ENCODE measurements around the gene METRN. TPM values are rescaled to one million over a fixed set of nuclear protein-coding genes. Genes with fewer than 3 reads are reported as not detected.

METRN gene
- total and polyA plus RNA-seq, 8 donors = 9.3 to 57.3 (median 15.4) TPM

- intact Hi-C loops (cut with DNase I) = no loop called here
Observed at GRCh38 chr16:736936-737481, 22.1 kb downstream of the METRN start.

GRCh38 chr16:739560-740458, 24.9 kb downstream of the METRN start:
- Histone ChIP-seq H3K36me3 (peaks cover 0 to 33% of the 10 kb centered on the region in 2 donors), H3K4me3 (peak overlapping the region; percentile 83 to 90), H3K27ac (no peak overlapping the region), H3K4me1 (peaks cover 11 to 18% of the 10 kb centered on the region in 2 donors), H3K9me3 (no peaks in the 10 kb centered on the region), H3K27me3 (peaks cover 0 to 13% of the 10 kb centered on the region in 2 donors)
- no peak for TF ChIP-seq CTCF (IDR thresholded peaks at IDR 0.05)
- ATAC-seq (no peak), DNase-seq (peak in 1 of 4 donors; percentile 80)
- intact Hi-C loops (cut with DNase I) = no loop called here

More at GRCh38 chr16:736936-737481, 22.1 kb downstream of the METRN start:
- no peak for ATAC-seq
- DNase-seq = peak in 1 of 4 donors; percentile 61
- Histone ChIP-seq H3K4me3 (no peak overlapping the region), H3K27ac (no peak overlapping the region), H3K36me3 (peaks cover 0 to 61% of the 10 kb centered on the region in 2 donors), H3K9me3 (no peaks in the 10 kb centered on the region), H3K4me1 (peaks cover 11 to 18% of the 10 kb centered on the region in 2 donors), H3K27me3 (peaks cover 0 to 1% of the 10 kb centered on the region in 2 donors)
- TF ChIP-seq CTCF (IDR thresholded peaks at IDR 0.05) = no peak

GRCh38 chr16:740459-740763, 25.5 kb downstream of the METRN start:
- TF ChIP-seq CTCF (IDR thresholded peaks at IDR 0.05) = no peak
- peaks cover 0 to 27% of the 10 kb centered on the region in 2 donors for H3K36me3 ChIP-seq
- DNase-seq (peak in 1 of 4 donors; percentile 85), ATAC-seq (peak; percentile 34)
- H3K27me3 ChIP-seq = peaks cover 0 to 13% of the 10 kb centered on the region in 2 donors
- peak overlapping the region in 1 of 2 donors; percentile 51 for H3K27ac ChIP-seq
- intact Hi-C loops (cut with DNase I) = no loop called here
- H3K4me3 ChIP-seq = peak overlapping the region; percentile 83 to 90
- H3K9me3 ChIP-seq = no peaks in the 10 kb centered on the region
- H3K4me1 ChIP-seq = peaks cover 11 to 18% of the 10 kb centered on the region in 2 donors

GRCh38 chr16:740764-741505, 26.0 kb downstream of the METRN start, which contains the start of gene CIAO3:
Gene CIAO3 (minus strand): TSS chr16:740997. CDS start chr16:740985, 12 bp downstream.
- H3K4me3 ChIP-seq = peak within 1 kb of the TSS; percentile 83 to 90

More at GRCh38 chr16:740764-741505, 26.0 kb downstream of the METRN start, which contains the start of gene CIAO3:
- Histone ChIP-seq H3K9me3 (no peaks in the 10 kb centered on the region), H3K27ac (peak within 1 kb of the TSS in 1 of 2 donors; percentile 51), H3K27me3 (peaks cover 0 to 18% of the 10 kb centered on the region in 2 donors), H3K4me1 (peaks cover 11 to 18% of the 10 kb centered on the region in 2 donors), H3K36me3 (peaks cover 0 to 22% of the 10 kb centered on the region in 2 donors)
- peak; percentile 88 to 94 for TF ChIP-seq CTCF (IDR thresholded peaks at IDR 0.05)
- DNase-seq (peak; percentile 88 to 97 (median 90)), ATAC-seq (peak; percentile 96)
- intact Hi-C loops (cut with DNase I) = no loop called here

Measured in left lung (tissue), 10 donors.